Suppressor macrophage (primary cell): ENCODE measurements around the gene CAMK2A.
"Not testable (repeated sequence)": the region's sequence is repeated elsewhere in the genome, so short reads cannot be mapped to it uniquely, and the experiment has no call there.

Experiments
- DNase-seq, 4 experiments: peaks; one replicate each; pipeline ENCODE4 v3.0.0-alpha.2; 2020 to 2022

Gene CAMK2A

GRCh38 chr5:150253416-150254208 lies 36.0 kb downstream of the CAMK2A start:
- DNase-seq = no peak

GRCh38 chr5:150252489-150252888 lies 37.1 kb downstream of the CAMK2A start:
- no peak for DNase-seq

GRCh38 chr5:150251504-150251903 lies 38.1 kb downstream of the CAMK2A start:
- no peak for DNase-seq

GRCh38 chr5:150249744-150250143 lies 39.8 kb downstream of the CAMK2A start:
- no peak for DNase-seq

GRCh38 chr5:150248946-150249345 lies 40.6 kb downstream of the CAMK2A start:
- no peak for DNase-seq

GRCh38 chr5:150248493-150248892 lies 41.1 kb downstream of the CAMK2A start:
- not testable (repeated sequence) for DNase-seq

GRCh38 chr5:150247726-150248125 lies 41.8 kb downstream of the CAMK2A start:
- no peak for DNase-seq

GRCh38 chr5:150246835-150247234 lies 42.7 kb downstream of the CAMK2A start:
- no peak for DNase-seq

- DNase-seq = no peak
These were observed 43.1 kb downstream of the CAMK2A start for GRCh38 chr5:150246429-150246828.

- DNase-seq = no peak
These were observed 43.8 kb downstream of the CAMK2A start for GRCh38 chr5:150245808-150246207.

- DNase-seq = no peak
These were observed 44.3 kb downstream of the CAMK2A start for GRCh38 chr5:150245111-150245789.

GRCh38 chr5:150244209-150244608 lies 45.4 kb downstream of the CAMK2A start:
- no peak for DNase-seq

GRCh38 chr5:150243590-150243989 lies 46.0 kb downstream of the CAMK2A start:
- no peak for DNase-seq

- DNase-seq = no peak
These were observed 47.2 kb downstream of the CAMK2A start for GRCh38 chr5:150242251-150242894.

- no peak for DNase-seq
These were observed 48.0 kb downstream of the CAMK2A start for GRCh38 chr5:150241298-150242160.

- DNase-seq = no peak
These were observed 49.8 kb downstream of the CAMK2A start for GRCh38 chr5:150239794-150240122.

- DNase-seq = no peak
These were observed 50.3 kb downstream of the CAMK2A start for GRCh38 chr5:150239099-150239793.

GRCh38 chr5:150238646-150239045 lies 50.9 kb downstream of the CAMK2A start:
- DNase-seq = no peak

GRCh38 chr5:150236981-150237754 lies 52.4 kb downstream of the CAMK2A start:
- no peak for DNase-seq

GRCh38 chr5:150236313-150236712 lies 53.3 kb downstream of the CAMK2A start:
- no peak for DNase-seq

GRCh38 chr5:150235500-150235854 lies 54.1 kb downstream of the CAMK2A start:
- DNase-seq = no peak
